ENCODE measurements around the gene ZNF212.

GRCh38 chr7:149282331-149282655, 42.8 kb downstream of the ZNF212 start:
- no peak for TF ChIP-seq CTCF (IDR thresholded peaks at IDR 0.05)
- no peak for TF ChIP-seq POLR2A (IDR thresholded peaks at IDR 0.05)

Data from right lobe of liver (tissue), 4 donors.